K562 (cell line): ENCODE results near the gene MC5R. TPM values are rescaled to one million over a fixed set of nuclear protein-coding genes. Genes with fewer than 3 reads are reported as not detected.

Source experiments
- ATAC-seq: fragments of 200-7000 bp; cut with Tn5 transposase; 3 replicates; pipeline ENCODE4 v1.9.1; 2020; ENCODE audit warnings: moderate library complexity
- BruUV-seq: library from RNA; stranded (reverse); fragments of 400-500 nt; replicated peaks from 2 replicates; lab custom pipeline; 2021; lab: Mats Ljungman, UMichigan
- CTCF ChIA-PET: fragments of 300-600 bp; formaldehyde crosslinking; extraction: SDS; loops from one replicate; lab custom pipeline; 2021; ENCODE audit warnings: low intra/inter-chr PET ratio; lab: Yijun Ruan, JAX
- POLR2A ChIA-PET: fragments of 300-600, 350-650 bp; sonication (Branson Sonifier 250); formaldehyde crosslinking; extraction: SDS; loops from one replicate; lab custom pipeline; 2021; ENCODE audit warnings: antibody characterized with exemption, inconsistent platforms; lab: Yijun Ruan, JAX
- DNase-seq, 4 experiments: peaks; one replicate each; pipeline versions ENCODE4 v3.0.0 to v3.0.0-alpha.2; 2011 to 2018; ENCODE audit warnings: low spot score in 3 of 4, mixed read lengths in 3 of 4; ENCODE audit errors: extremely low read depth in 1 of 4
- FAIRE-seq: peaks from 2 replicates; lab custom pipeline; 2011; peaks lifted over from hg19 to GRCh38; lab: Jason Lieb, UNC
- H2AFZ ChIP-seq: 2 replicates; pipeline ENCODE4 v1.6.0; 2011; ENCODE audit warnings: low read depth, low read length, control low read depth, inconsistent platforms
- H3K27ac ChIP-seq: fragments of 200-600 bp; 3 replicates; pipeline ENCODE4 v1.8.0; 2011; ENCODE audit warnings: low read depth, mild to moderate bottlenecking, control low read depth, inconsistent platforms, low read length, moderate library complexity, mixed read lengths; ENCODE audit errors: extremely low read depth
- H3K27me3 ChIP-seq, 2 experiments: fragments of 300-600 bp in 1 of 2; 2 replicates in 1 of 2; 3 replicates in 1 of 2; pipeline versions ENCODE4 v1.6.0 to v1.8.0; 2011; ENCODE audit warnings: inconsistent platforms in 2 of 2, low read length in 2 of 2, mild to moderate bottlenecking in 1 of 2, mixed read lengths in 1 of 2, moderate library complexity in 1 of 2; ENCODE audit not compliant: control insufficient read depth in 2 of 2, insufficient read depth in 2 of 2
- H3K36me3 ChIP-seq: fragments of 300-600 bp; 3 replicates; pipeline ENCODE4 v1.8.0; 2011; ENCODE audit warnings: mild to moderate bottlenecking, low read length, inconsistent platforms; ENCODE audit not compliant: control insufficient read depth, insufficient read depth
- H3K4me1 ChIP-seq, 2 experiments: fragments of 200-600 bp in 1 of 2; replicated peaks in 1 of 2; 2 replicates in 1 of 2; 3 replicates in 1 of 2; pipeline versions ENCODE4 v1.5.1 to v1.8.0; 2011; ENCODE audit warnings: inconsistent platforms in 2 of 2, low read length in 2 of 2, mild to moderate bottlenecking in 1 of 2, mixed read lengths in 1 of 2, moderate library complexity in 1 of 2; ENCODE audit not compliant: control insufficient read depth in 2 of 2, insufficient read depth in 2 of 2
- H3K4me2 ChIP-seq: 2 replicates; pipeline ENCODE4 v1.6.1; 2011; ENCODE audit warnings: low read length, control low read depth, inconsistent platforms, mixed read lengths; ENCODE audit not compliant: insufficient read depth
- H3K4me3 ChIP-seq: fragments of 200-600 bp; sonication (generic), shearing (Covaris generic); 2 replicates; pipeline ENCODE4 v1.5.1; 2016; ENCODE audit warnings: control low read depth, inconsistent platforms
- H3K79me2 ChIP-seq: fragments of 200-600 bp; 3 replicates; pipeline ENCODE4 v1.8.0; 2011; ENCODE audit warnings: low read length, inconsistent platforms; ENCODE audit not compliant: control insufficient read depth, insufficient read depth
- H3K9ac ChIP-seq, 2 experiments: 2 replicates each; pipeline versions ENCODE4 v1.6.0 to v1.6.1; 2011; ENCODE audit warnings: low read depth in 2 of 2, low read length in 2 of 2, control low read depth in 1 of 2, inconsistent platforms in 1 of 2, mild to moderate bottlenecking in 1 of 2, mixed read lengths in 1 of 2; ENCODE audit not compliant: insufficient read depth in 1 of 2
- H3K9me1 ChIP-seq: one replicate; pipeline ENCODE4 v1.6.0; 2011; ENCODE audit warnings: inconsistent platforms, mild to moderate bottlenecking, low read length, moderate library complexity; ENCODE audit not compliant: control insufficient read depth, insufficient read depth
- H3K9me3 ChIP-seq: replicated peaks from 2 replicates; pipeline ENCODE4 v1.5.1; 2011; ENCODE audit warnings: low read depth, low read length, inconsistent platforms; ENCODE audit not compliant: control insufficient read depth, insufficient read depth
- H4K20me1 ChIP-seq: replicated peaks from 2 replicates; pipeline ENCODE4 v1.6.1; 2011; ENCODE audit warnings: low read length, inconsistent platforms, mixed read lengths; ENCODE audit not compliant: control insufficient read depth, insufficient read depth
- RAD51 ChIP-seq: fragments of 450-650 bp; IDR thresholded peaks from 2 replicates; pipeline ENCODE4 v1.7.1; 2016; ENCODE audit warnings: low read depth, mild to moderate bottlenecking, borderline replicate concordance
- RBFOX2 ChIP-seq: fragments of 200-400 bp; formaldehyde crosslinking; IDR thresholded peaks from 2 replicates; pipeline ENCODE4 v1.6.1; 2017; ENCODE audit warnings: low read depth, mild to moderate bottlenecking, low read length, moderate library complexity
- TFAM ChIP-seq: fragments of 250-450 bp; sonication (Bioruptor Pico); conservative IDR thresholded peaks from 2 replicates; pipeline ENCODE4 v1.5.0; 2021; ENCODE audit warnings: mild to moderate bottlenecking, moderate library complexity
- ZFP36 ChIP-seq: fragments of 150-350 bp; IDR thresholded peaks from 2 replicates; pipeline ENCODE4 v1.6.1; 2018; ENCODE audit warnings: low read length, low read depth; ENCODE audit not compliant: partially characterized antibody
- ZKSCAN3 ChIP-seq: fragments of 250-450 bp; sonication (Bioruptor Pico); IDR thresholded peaks from 2 replicates; pipeline ENCODE4 v1.4.0; 2020
- ZNF408 ChIP-seq: fragments of 250-450 bp; sonication (Bioruptor Pico); IDR thresholded peaks from 2 replicates; pipeline ENCODE4 v1.4.0; 2020; ENCODE audit warnings: low read depth, mild to moderate bottlenecking, moderate library complexity
- WGBS: fragments of 100-300 bp; shearing (Covaris generic); methylation state at CpG from one replicate; pipeline ENCODE4 v1.1.6; 2016; ENCODE audit warnings: low coverage, mixed read lengths; ENCODE audit not compliant: insufficient coverage; ENCODE audit errors: missing lambda C conversion rate; 5-methylcytosine and 5-hydroxymethylcytosine counted together
- in situ Hi-C: fragments of 300-500 bp; cut with MboI; formaldehyde crosslinking; loops from 4 replicates; pipeline ENCODE4 v1.15.0; 2018; ENCODE audit warnings: inconsistent platforms, mixed read lengths
- intact Hi-C: fragments of 100-400 bp; cut with micrococcal nuclease; formaldehyde crosslinking; loops from 2 replicates; pipeline ENCODE4 v1.14.2; 2022
- polyA plus RNA-seq, 8 experiments: library from polyadenylated mRNA; depleted of rRNA in 4 of 8; stranded (reverse) in 5 of 8; unstranded in 3 of 8; fragments of >200 nt; fragmentation: Nextera tagmentation in 2 of 8; fragmentation: Illumina TruSeq in 1 of 8; extraction: Ambion mirVana in 2 of 8; extraction: Trizol in 1 of 8; gene quantifications; 2 replicates each; pipeline versions ENCODE4 v1.2.1 to v1.2.3, GENCODE V29; 2011 to 2014; ENCODE audit warnings: inconsistent platforms in 1 of 8, missing spikeins in 1 of 8
- total RNA-seq, 7 experiments: library from RNA; depleted of rRNA in 6 of 7; stranded (reverse); fragments of >200 nt in 6 of 7; fragmentation: Illumina TruSeq in 2 of 7; extraction: Trizol in 2 of 7; gene quantifications; 2 replicates each; pipeline versions ENCODE4 v1.2.1 to v1.2.3, GENCODE V29; 2011 to 2021; ENCODE audit warnings: low replicate concordance in 1 of 7
- TF ChIP-seq, protein P1 (sequence below): fragments of 450-650 bp; IDR thresholded peaks from 2 replicates; pipeline ENCODE4 v1.6.1; 2017; ENCODE audit warnings: mild to moderate bottlenecking, moderate library complexity
- TF ChIP-seq, protein P2 (sequence below), 2 experiments: fragments of 450-650 bp; formaldehyde crosslinking in 1 of 2; IDR thresholded peaks; 2 replicates each; pipeline versions ENCODE4 v1.4.0 to v1.6.1; 2014 to 2020; ENCODE audit warnings: mild to moderate bottlenecking in 2 of 2, borderline replicate concordance in 1 of 2, low read depth in 1 of 2

MC5R gene
- total and polyA plus RNA-seq, 9 of the 15 experiments (the other 6 are each of a cell fraction or from before 2014, with no cell fraction given), result not detected

DNA sequence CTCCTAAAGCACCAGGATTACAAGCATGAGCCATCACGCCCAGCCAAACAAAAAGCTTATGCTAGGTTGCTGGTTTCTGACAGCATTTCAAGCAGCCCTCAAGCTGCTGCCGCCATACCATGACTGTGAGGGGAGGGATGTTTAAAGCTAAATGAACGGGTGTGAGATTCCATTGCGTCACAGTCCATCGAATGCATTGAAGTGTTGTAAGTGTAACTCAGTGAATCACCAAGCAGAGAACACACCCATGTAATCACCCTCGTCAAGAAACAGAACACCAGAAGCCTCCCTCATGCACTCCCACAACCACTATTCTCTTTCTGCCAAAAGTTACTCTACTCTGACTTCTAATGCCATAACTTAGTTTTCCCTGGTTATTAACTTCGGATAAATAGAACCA is 32.8 kb upstream of the MC5R start:
- no peak overlapping the region for H3K4me3 ChIP-seq
- in situ Hi-C loops (no loop called here), intact Hi-C loops (no loop called here)
- no peak overlapping the region for H3K9ac ChIP-seq
- under 1% methylated on average over 7 of the region's 7 CpGs for WGBS
- CTCF ChIA-PET, result no interaction called here
- POLR2A ChIA-PET, result no interaction called here
- no peaks in the 10 kb centered on the region for H3K79me2 ChIP-seq
- no peaks in the 10 kb centered on the region for H3K36me3 ChIP-seq
- H3K4me1 ChIP-seq, result no peaks in the 10 kb centered on the region
- no TSS peak for BruUV-seq
- ATAC-seq (no peak; the same call in 2 of the 3 replicates), DNase-seq (no peak), FAIRE-seq (no peak)
- peaks cover 0 to 4% of the 10 kb centered on the region in 2 experiments; a peak in 2 of 5 replicates for H3K27me3 ChIP-seq
- H3K27ac ChIP-seq, result no peak overlapping the region
- H3K4me2 ChIP-seq, result no peak overlapping the region
- no peaks in the 10 kb centered on the region for H3K9me3 ChIP-seq
- TF ChIP-seq ZFP36, result no peak
- no peak for TF ChIP-seq ZNF408 (CRISPR knock-in tag)
- no peak for TF ChIP-seq TFAM (CRISPR knock-in tag)
- no peak for TF ChIP-seq ZKSCAN3 (CRISPR knock-in tag)
- TF ChIP-seq RBFOX2, result no peak
- TF ChIP-seq RAD51, result no peak
- TF ChIP-seq, protein P1, sequence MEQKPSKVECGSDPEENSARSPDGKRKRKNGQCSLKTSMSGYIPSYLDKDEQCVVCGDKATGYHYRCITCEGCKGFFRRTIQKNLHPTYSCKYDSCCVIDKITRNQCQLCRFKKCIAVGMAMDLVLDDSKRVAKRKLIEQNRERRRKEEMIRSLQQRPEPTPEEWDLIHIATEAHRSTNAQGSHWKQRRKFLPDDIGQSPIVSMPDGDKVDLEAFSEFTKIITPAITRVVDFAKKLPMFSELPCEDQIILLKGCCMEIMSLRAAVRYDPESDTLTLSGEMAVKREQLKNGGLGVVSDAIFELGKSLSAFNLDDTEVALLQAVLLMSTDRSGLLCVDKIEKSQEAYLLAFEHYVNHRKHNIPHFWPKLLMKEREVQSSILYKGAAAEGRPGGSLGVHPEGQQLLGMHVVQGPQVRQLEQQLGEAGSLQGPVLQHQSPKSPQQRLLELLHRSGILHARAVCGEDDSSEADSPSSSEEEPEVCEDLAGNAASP, result no peak
- TF ChIP-seq, protein P2, sequence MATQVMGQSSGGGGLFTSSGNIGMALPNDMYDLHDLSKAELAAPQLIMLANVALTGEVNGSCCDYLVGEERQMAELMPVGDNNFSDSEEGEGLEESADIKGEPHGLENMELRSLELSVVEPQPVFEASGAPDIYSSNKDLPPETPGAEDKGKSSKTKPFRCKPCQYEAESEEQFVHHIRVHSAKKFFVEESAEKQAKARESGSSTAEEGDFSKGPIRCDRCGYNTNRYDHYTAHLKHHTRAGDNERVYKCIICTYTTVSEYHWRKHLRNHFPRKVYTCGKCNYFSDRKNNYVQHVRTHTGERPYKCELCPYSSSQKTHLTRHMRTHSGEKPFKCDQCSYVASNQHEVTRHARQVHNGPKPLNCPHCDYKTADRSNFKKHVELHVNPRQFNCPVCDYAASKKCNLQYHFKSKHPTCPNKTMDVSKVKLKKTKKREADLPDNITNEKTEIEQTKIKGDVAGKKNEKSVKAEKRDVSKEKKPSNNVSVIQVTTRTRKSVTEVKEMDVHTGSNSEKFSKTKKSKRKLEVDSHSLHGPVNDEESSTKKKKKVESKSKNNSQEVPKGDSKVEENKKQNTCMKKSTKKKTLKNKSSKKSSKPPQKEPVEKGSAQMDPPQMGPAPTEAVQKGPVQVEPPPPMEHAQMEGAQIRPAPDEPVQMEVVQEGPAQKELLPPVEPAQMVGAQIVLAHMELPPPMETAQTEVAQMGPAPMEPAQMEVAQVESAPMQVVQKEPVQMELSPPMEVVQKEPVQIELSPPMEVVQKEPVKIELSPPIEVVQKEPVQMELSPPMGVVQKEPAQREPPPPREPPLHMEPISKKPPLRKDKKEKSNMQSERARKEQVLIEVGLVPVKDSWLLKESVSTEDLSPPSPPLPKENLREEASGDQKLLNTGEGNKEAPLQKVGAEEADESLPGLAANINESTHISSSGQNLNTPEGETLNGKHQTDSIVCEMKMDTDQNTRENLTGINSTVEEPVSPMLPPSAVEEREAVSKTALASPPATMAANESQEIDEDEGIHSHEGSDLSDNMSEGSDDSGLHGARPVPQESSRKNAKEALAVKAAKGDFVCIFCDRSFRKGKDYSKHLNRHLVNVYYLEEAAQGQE (IDR thresholded peaks at IDR 0.05; ENCODE audit: borderline replicate concordance), result no peak
- TF ChIP-seq, protein P2 (CRISPR knock-in tag; IDR thresholded peaks at IDR 0.05; ENCODE audit: low read depth), result no peak
- no peak overlapping the region for H2AFZ ChIP-seq
- H3K9me1 ChIP-seq, result no peaks in the 10 kb centered on the region
- H4K20me1 ChIP-seq, result no peaks in the 10 kb centered on the region; the same call in 1 of the 2 replicates
